Mononuclear cell (primary cell): ENCODE results near the gene PLD4. TPM values are rescaled to one million over a fixed set of nuclear protein-coding genes. Genes with fewer than 3 reads are reported as not detected.
"Not testable (repeated sequence)": the region's sequence is repeated elsewhere in the genome, so short reads cannot be mapped to it uniquely, and the experiment has no call there.

Experiments
- H3K27me3 ChIP-seq: 2 replicates; pipeline ENCODE4 v1.6.0; 2011; ENCODE audit warnings: low read length, control low read depth; ENCODE audit not compliant: insufficient read depth
- H3K4me1 ChIP-seq: 2 replicates; pipeline ENCODE4 v1.5.1; 2011; ENCODE audit warnings: mild to moderate bottlenecking, low read length, control low read depth; ENCODE audit not compliant: insufficient read depth
- H3K4me3 ChIP-seq: 2 replicates; pipeline ENCODE4 v1.5.1; 2011; ENCODE audit warnings: mild to moderate bottlenecking, low read length, moderate library complexity
- H3K9me3 ChIP-seq: 2 replicates; pipeline ENCODE4 v1.5.1; 2011; ENCODE audit warnings: low read depth, mild to moderate bottlenecking, control low read depth, low read length
- total RNA-seq: library from RNA; depleted of rRNA; stranded (reverse); fragments of >200 nt; gene quantifications from one replicate; pipeline ENCODE4 v1.2.3, GENCODE V29; 2012

Gene PLD4
- total RNA-seq, 1 donor = 15.3 TPM

DNA sequence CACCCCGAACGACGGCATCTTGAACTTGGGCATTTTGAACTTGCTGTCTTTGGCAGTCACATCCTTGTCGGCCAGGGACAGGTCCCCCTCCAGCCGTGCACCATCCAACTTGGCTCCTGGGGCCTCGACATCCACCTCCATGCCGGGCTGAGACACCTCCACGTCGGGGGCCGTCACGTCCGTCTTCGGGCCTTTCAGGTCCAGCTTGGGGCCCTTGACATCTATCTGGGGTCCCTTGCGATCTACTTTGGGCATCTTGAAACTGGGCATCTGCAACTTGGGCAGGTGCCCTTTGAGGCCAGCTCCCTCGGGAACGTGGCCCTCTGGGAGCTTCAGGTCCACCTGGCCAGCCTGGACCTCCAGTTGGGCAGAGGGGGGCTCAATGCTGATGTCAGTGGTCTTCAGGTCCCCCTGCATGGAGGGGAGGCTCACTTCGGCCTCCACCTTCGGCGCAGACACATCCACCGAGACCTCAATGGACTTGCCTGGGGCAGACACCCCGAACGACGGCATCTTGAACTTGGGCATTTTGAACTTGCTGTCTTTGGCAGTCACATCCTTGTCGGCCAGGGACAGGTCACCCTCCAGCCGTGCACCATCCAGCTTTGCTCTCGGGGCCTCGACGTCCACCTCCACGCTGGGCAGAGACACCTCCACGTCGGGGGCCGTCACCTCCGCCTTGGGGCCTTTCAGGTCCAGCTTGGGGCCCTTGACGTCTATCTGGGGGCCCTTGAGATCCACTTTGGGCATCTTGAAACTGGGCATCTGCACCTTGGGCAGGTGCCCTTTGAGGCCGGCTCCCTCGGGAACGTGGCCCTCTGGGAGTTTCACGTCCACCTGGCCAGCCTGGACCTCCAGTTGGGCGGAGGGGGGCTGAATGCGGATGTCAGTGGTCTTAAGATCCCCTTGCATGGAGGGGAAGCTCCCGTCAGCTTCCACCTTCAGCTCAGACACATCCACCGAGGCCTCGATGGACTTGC is 21.6 kb downstream of the PLD4 start:
- not testable (repeated sequence) for H3K9me3 ChIP-seq, H3K4me1 ChIP-seq

DNA sequence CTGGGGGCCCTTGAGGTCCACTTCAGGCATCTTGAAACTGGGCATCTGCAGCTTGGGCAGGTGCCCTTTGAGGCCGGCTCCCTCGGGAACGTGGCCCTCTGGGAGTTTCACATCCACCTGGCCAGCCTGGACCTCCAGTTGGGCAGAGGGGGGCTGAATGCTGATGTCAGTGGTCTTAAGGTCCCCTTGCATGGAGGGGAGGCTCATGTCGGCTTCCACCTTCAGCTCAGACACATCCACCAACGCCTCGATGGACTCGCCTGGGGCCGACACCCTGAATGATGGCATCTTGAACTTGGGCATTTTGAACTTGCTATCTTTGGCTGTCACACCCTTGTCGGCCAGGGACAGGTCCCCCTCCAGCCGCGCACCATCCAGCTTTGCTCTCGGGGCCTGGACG is 22.5 kb downstream of the PLD4 start:
- H3K4me3 ChIP-seq, H3K4me1 ChIP-seq, H3K9me3 ChIP-seq, H3K27me3 ChIP-seq: not testable (repeated sequence)

More for the DNA sequence above, 21.6 kb downstream of the PLD4 start:
- H3K27me3 ChIP-seq, H3K4me3 ChIP-seq: not testable (repeated sequence)

DNA sequence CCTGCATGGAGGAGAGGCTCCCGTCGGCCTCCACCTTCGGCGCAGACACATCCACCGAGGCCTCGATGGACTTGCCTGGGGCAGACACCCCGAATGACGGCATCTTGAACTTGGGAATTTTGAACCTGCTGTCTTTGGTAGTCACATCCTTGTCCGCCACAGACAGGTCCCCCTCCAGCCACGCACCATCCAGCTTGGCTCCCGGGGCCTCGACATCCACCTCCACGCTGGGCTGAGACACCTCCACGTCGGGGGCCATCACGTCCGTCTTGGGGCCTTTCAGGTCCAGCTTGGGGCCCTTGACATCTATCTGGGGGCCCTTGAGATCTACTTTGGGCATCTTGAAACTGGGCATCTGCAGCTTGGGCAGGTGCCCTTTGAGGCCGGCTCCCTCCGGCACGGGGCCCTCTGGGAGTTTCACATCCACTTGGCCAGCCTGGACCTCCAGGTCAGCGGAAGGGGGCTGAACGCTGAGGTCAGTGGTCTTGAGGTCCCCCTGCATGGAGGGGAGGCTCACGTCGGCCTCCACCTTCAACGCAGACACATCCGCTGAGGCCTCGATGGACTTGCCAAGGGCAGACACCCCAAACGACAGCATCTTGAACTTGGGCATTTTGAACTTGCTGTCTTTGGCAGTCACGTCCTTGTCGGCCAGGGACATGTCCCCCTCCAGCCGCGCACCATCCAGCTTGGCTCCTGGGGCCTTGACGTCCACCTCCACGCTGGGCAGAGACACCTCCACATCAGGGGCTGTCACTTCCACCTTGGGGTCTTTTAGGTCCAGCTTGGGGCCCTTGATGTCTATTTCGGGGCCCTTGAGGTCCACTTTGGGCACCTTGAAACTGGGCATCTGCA is 23.4 kb downstream of the PLD4 start:
- not testable (repeated sequence) for H3K9me3 ChIP-seq, H3K4me3 ChIP-seq, H3K4me1 ChIP-seq, H3K27me3 ChIP-seq

DNA sequence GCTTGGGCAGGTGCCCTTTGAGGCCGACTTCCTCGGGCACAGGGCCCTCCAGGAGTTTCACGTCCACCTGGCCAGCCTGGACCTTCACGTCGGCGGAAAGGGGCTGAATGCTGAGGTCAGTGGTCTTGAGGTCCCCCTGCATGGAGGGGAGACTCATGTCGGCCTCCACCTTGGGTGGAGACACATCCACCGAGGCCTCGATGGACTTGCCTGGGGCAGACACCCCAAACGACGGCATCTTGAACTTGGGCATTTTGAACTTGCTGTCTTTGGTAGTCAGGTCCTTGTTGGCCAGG is 24.0 kb downstream of the PLD4 start:
- Histone ChIP-seq H3K27me3 (no peaks in the 10 kb centered on the region), H3K4me3 (no peak overlapping the region), H3K4me1 (no peaks in the 10 kb centered on the region), H3K9me3 (no peaks in the 10 kb centered on the region)

DNA sequence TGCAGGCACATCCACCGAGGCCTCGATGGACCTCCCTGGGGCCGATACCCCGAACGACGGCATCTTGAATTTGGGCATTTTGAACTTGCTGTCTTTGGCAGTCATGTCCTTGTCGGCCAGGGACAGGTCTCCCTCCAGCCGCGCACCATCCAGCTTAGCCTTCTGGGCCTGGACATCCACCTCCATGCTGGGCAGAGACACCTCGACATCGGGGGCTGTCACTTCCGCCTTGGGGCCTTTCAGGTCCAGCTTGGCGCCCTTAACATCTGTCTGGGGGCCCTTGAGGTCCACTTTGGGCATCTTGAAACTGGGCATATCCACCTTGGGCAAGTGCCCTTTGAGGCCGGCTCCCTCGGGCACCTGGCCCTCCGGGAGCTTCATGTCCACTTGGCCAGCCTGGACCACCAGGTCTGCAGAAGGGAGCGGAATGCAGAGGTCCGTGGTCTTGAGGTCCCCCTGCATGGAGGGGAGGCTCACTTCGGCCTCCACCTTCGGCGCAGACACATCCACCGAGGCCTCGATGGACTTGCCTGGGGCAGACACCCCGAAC is 24.8 kb downstream of the PLD4 start:
- not testable (repeated sequence) for H3K9me3 ChIP-seq, H3K4me3 ChIP-seq, H3K4me1 ChIP-seq, H3K27me3 ChIP-seq

GRCh38 chr14:104950021-104950420 is 25.3 kb downstream of the PLD4 start:
- Histone ChIP-seq H3K9me3 (no peaks in the 10 kb centered on the region), H3K27me3 (no peaks in the 10 kb centered on the region), H3K4me1 (no peaks in the 10 kb centered on the region), H3K4me3 (no peak overlapping the region)

GRCh38 chr14:104950701-104951100 is 26.0 kb downstream of the PLD4 start:
- H3K4me1 ChIP-seq, H3K4me3 ChIP-seq, H3K27me3 ChIP-seq, H3K9me3 ChIP-seq: not testable (repeated sequence)

DNA sequence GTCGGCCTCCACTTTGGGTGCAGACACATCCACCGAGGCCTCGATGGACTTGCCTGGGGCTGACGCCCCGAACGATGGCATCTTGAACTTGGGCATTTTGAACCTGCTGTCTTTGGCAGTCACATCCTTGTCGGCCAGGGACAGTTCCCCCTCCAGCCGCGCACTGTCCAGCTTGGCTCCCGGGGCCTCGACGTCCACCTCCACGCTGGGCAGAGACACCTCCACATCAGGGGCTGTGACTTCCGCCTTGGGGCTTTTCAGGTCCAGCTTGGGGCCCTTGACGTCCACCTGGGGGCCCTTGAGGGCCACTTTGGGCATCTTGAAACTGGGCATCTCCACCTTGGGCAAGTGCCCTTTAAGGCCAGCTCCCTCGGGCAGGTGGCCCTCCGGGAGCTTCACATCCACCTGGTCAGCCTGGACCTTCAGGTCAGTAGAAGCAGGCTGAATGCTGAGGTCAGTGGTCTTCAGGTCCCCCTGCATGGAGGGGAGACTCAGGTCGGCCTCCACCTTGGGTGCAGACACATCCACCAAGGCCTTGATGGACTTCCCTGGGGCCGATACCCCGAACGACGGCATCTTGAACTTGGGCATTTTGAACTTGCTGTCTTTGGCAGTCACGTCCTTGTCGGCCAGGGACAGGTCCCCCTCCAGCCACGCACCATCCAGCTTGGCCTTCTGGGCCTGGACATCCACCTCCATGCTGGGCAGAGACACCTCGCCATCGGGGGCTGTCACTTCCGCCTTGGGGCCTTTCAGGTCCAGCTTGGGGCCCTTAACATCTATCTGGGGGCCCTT is 27.4 kb downstream of the PLD4 start:
- not testable (repeated sequence) for H3K27me3 ChIP-seq, H3K9me3 ChIP-seq, H3K4me1 ChIP-seq, H3K4me3 ChIP-seq

- no peaks in the 10 kb centered on the region for H3K9me3 ChIP-seq
- H3K4me3 ChIP-seq = no peak overlapping the region
Measured at GRCh38 chr14:104953097-104953496, 28.4 kb downstream of the PLD4 start.

GRCh38 chr14:104953896-104954656 is 29.4 kb downstream of the PLD4 start:
- no peaks in the 10 kb centered on the region for H3K4me1 ChIP-seq
- no peaks in the 10 kb centered on the region for H3K27me3 ChIP-seq
- H3K9me3 ChIP-seq = no peaks in the 10 kb centered on the region
- H3K4me3 ChIP-seq = no peak overlapping the region

More at GRCh38 chr14:104953097-104953496, 28.4 kb downstream of the PLD4 start:
- Histone ChIP-seq H3K27me3 (no peaks in the 10 kb centered on the region), H3K4me1 (no peaks in the 10 kb centered on the region)

DNA sequence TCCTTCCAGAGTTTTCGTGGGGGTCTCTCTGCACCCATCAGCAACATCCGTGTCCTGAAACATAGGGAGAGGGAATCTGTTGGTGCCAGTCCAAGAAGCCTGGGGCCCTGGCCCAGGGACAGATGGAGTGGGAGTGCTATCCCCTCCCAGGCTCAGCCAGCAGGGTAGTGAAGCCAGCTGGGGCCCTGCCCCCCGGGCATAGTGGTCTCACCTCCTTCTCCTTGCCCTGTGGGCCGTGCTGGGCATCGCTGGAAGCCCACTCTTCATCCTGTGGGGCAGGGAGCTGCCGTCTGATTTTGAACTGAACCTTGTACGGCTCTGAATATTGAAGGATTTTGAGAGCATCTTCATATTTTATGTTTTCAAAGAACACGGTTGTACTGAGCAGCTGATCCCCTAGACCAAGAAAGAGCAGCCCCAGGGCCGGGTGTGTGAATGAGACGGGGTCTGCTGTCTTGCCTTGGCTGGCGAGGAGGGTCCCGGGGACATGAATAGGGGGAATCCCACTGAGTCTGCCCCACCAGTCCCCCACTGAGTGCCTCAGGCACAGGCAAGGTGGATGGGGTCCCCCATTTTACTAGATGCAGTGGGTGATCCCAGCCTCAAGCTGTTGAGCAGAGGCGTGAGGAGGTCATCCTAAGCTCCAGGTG is 30.2 kb downstream of the PLD4 start:
- Histone ChIP-seq H3K4me3 (no peak overlapping the region), H3K4me1 (no peaks in the 10 kb centered on the region), H3K9me3 (no peaks in the 10 kb centered on the region), H3K27me3 (no peaks in the 10 kb centered on the region)

DNA sequence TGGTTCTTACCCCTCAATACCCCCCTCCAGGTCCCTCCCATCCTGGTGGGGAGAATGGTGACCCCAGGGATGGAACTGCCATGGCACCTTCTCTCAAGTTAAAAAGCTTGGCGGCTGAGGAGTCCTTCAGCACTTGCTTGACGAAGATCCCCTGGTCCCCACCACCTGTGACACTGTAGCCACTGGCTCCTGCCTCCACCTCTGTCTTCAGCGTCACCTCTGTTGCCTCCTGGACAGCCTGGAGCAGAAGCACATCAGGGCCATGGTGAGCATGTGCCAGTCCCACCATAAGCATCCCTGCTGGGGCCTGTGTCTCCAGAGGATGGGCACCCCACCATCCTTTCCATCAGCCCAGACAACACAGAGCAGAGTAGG is 30.7 kb downstream of the PLD4 start:
- Histone ChIP-seq H3K4me3 (no peak overlapping the region), H3K9me3 (no peaks in the 10 kb centered on the region), H3K27me3 (no peaks in the 10 kb centered on the region), H3K4me1 (no peaks in the 10 kb centered on the region)

DNA sequence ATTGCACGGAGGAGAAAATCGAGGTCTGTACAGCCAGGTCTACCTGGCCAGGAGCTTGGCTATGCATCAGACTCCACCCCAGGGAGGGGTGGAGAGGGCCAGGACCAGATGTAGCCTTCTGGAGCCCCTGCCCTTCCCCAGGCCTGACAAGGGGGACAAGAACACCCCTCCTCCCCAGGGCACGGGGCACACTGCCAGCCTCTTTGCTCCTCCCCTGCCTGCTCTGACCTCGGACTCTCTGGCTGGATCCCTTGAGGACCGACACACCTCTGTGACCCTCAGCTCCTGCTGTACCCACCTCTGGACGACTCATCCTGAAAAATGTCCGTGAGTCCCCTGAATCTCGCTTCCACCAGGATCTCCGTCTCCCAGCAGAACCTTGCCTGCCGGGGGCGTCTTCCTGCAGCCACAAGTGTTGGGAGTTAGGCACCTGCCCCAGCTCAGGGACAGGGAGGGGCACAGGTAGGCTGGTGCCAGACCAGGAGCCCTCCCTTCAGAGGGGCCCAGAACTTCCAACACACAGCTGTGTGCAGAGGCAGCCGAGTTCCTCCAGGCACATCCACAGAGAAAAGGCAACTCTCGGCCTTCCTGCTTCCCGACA is 31.7 kb downstream of the PLD4 start:
- H3K4me1 ChIP-seq = no peaks in the 10 kb centered on the region
- no peaks in the 10 kb centered on the region for H3K9me3 ChIP-seq
- no peak overlapping the region for H3K4me3 ChIP-seq
- H3K27me3 ChIP-seq = no peaks in the 10 kb centered on the region
